Left lung (tissue), 10 donors: ENCODE data around the gene MPRIP. TPM values are rescaled to one million over a fixed set of nuclear protein-coding genes. Genes with fewer than 3 reads are reported as not detected.

Experiments
- ATAC-seq: fragments of 200-7000 bp; cut with Tn5 transposase; one replicate; pipeline ENCODE4 v1.9.1; 2020; ENCODE audit warnings: moderate library complexity
- DNase-seq, 4 donors: peaks; one replicate each; pipeline ENCODE4 v3.0.0-alpha.2; 2013 to 2020
- H3K27ac ChIP-seq, 2 donors: fragments of 200-600 bp; sonication (generic) in 1 of 2; one replicate each; pipeline versions ENCODE4 v1.5.0 to v1.8.0; 2020 to 2021
- H3K27me3 ChIP-seq, 2 donors: fragments of 200-600 bp; sonication (generic) in 1 of 2; one replicate each; pipeline versions ENCODE4 v1.5.0 to v1.8.0; 2020 to 2021
- H3K36me3 ChIP-seq, 2 donors: fragments of 200-600 bp; sonication (generic) in 1 of 2; one replicate each; pipeline versions ENCODE4 v1.5.0 to v1.8.0; 2020 to 2021
- H3K4me1 ChIP-seq, 2 donors: fragments of 200-600 bp; one replicate each; pipeline ENCODE4 v1.8.0; 2021
- H3K4me3 ChIP-seq, 2 donors: fragments of 200-600 bp; sonication (generic) in 1 of 2; one replicate each; pipeline versions ENCODE4 v1.5.0 to v1.8.0; 2020 to 2021; ENCODE audit warnings: mild to moderate bottlenecking in 1 of 2
- H3K9me3 ChIP-seq, 2 donors: fragments of 200-600 bp; sonication (generic) in 1 of 2; one replicate each; pipeline versions ENCODE4 v1.5.0 to v1.8.0; 2020 to 2021
- CTCF ChIP-seq, 2 donors: fragments of 200-600 bp; sonication (generic) in 1 of 2; IDR thresholded peaks; one replicate each; pipeline versions ENCODE4 v1.5.0 to v1.8.0; 2021; ENCODE audit warnings: antibody characterized with exemption in 2 of 2
- intact Hi-C, 2 donors: fragments of 100-400 bp; cut with DNase I; formaldehyde crosslinking; loops; one replicate each; pipeline versions ENCODE4 v1.11.2 to v1.14.2; 2022
- polyA plus RNA-seq, 6 donors: library from polyadenylated mRNA; unstranded; fragments of 120-200 nt; gene quantifications; one replicate each; pipeline ENCODE4 v1.2.1, GENCODE V29; 2013; ENCODE audit not compliant: insufficient read length in 6 of 6
- total RNA-seq, 2 donors: library from RNA; stranded (reverse); fragmentation: NEBNext Ultra II Directional; extraction: Animal tissue kit (Norgen Biotek cat#: 25700); gene quantifications; one replicate each; pipeline ENCODE4 v1.2.1, GENCODE V29; 2021
- donor health status: DM: no; HTN: yes; CAD: no.
- donor health status: DM: no; HTN: no; CAD: no.

Gene MPRIP
- total and polyA plus RNA-seq, 8 donors: 221 to 338 (median 257) TPM

- no peak overlapping the region for H3K27ac ChIP-seq
- no peak for DNase-seq
- H3K36me3 ChIP-seq: peaks cover 0 to 98% of the 10 kb centered on the region in 2 donors
- H3K27me3 ChIP-seq: no peaks in the 10 kb centered on the region
- no peak for TF ChIP-seq CTCF (IDR thresholded peaks at IDR 0.05)
- no peaks in the 10 kb centered on the region for H3K4me1 ChIP-seq
- intact Hi-C loops: loop anchor here in 1 of 2 donors (10.0 kb wide), 1 partner anchor 210 kb away; no protein-coding TSS in a partner anchor
- ATAC-seq: no peak
- H3K9me3 ChIP-seq: no peaks in the 10 kb centered on the region
- no peak overlapping the region for H3K4me3 ChIP-seq
Measured at GRCh38 chr17:17214646-17215436, 172.6 kb downstream of the MPRIP start.

GRCh38 chr17:17215575-17215974 lies 173.3 kb downstream of the MPRIP start:
- DNase-seq (no peak), ATAC-seq (no peak)
- H3K27ac ChIP-seq: no peak overlapping the region
- intact Hi-C loops: loop anchor here in 1 of 2 donors (10.0 kb wide), 1 partner anchor 211 kb away; no protein-coding TSS in a partner anchor
- no peaks in the 10 kb centered on the region for H3K4me1 ChIP-seq
- no peak overlapping the region for H3K4me3 ChIP-seq
- no peaks in the 10 kb centered on the region for H3K27me3 ChIP-seq
- no peak for TF ChIP-seq CTCF (IDR thresholded peaks at IDR 0.05)
- H3K36me3 ChIP-seq: peaks cover 0 to 100% of the 10 kb centered on the region in 2 donors
- H3K9me3 ChIP-seq: no peaks in the 10 kb centered on the region

- H3K27me3 ChIP-seq: no peaks in the 10 kb centered on the region
- no peak overlapping the region for H3K27ac ChIP-seq
- no peak for TF ChIP-seq CTCF (IDR thresholded peaks at IDR 0.05)
- H3K36me3 ChIP-seq: peaks cover 0 to 100% of the 10 kb centered on the region in 2 donors
- no peak overlapping the region for H3K4me3 ChIP-seq
- ATAC-seq (no peak), DNase-seq (no peak)
- no peaks in the 10 kb centered on the region for H3K4me1 ChIP-seq
- H3K9me3 ChIP-seq: no peaks in the 10 kb centered on the region
- intact Hi-C loops: loop anchor here in 1 of 2 donors (10.0 kb wide), 1 partner anchor 211 kb away; no protein-coding TSS in a partner anchor
Measured at GRCh38 chr17:17216236-17216635, 174.0 kb downstream of the MPRIP start.

DNA sequence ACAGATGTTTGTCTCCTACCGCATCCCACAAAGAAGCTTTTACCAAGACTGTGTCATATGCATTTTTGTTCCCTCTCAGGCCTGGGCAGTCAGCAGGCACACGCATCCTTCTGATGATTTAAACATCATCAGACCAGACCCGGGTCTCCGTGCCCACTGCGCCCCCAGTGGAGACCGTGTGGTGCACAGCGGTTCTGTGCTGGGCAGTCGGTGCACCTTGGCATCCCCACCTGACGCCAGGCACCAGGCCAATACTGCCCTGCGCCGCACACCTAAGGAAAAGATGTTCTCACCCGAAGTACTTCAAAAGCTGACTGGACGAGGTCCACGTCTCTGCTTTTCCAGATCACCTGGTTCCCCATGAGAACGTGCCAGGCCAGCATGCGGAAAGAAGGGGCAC lies 174.5 kb downstream of the MPRIP start:
- DNase-seq (no peak), ATAC-seq (no peak)
- Histone ChIP-seq H3K4me3 (no peak overlapping the region), H3K4me1 (no peaks in the 10 kb centered on the region), H3K36me3 (peaks cover 3 to 100% of the 10 kb centered on the region in 2 donors), H3K27me3 (no peaks in the 10 kb centered on the region), H3K9me3 (no peaks in the 10 kb centered on the region), H3K27ac (no peak overlapping the region)
- no peak for TF ChIP-seq CTCF (IDR thresholded peaks at IDR 0.05)
- intact Hi-C loops: loop anchor here in 1 of 2 donors (10.0 kb wide), 1 partner anchor 212 kb away; no protein-coding TSS in a partner anchor

GRCh38 chr17:17217995-17218394 lies 175.7 kb downstream of the MPRIP start:
- Histone ChIP-seq H3K4me3 (no peak overlapping the region), H3K4me1 (no peaks in the 10 kb centered on the region), H3K27ac (no peak overlapping the region), H3K9me3 (no peaks in the 10 kb centered on the region), H3K27me3 (no peaks in the 10 kb centered on the region), H3K36me3 (peaks cover 3 to 100% of the 10 kb centered on the region in 2 donors)
- no peak for TF ChIP-seq CTCF (IDR thresholded peaks at IDR 0.05)
- ATAC-seq (no peak), DNase-seq (no peak)
- intact Hi-C loops: loop anchor here in 1 of 2 donors (10.0 kb wide), 1 partner anchor 213 kb away; no protein-coding TSS in a partner anchor
